Liver (tissue), 9 donors: Measurements from ENCODE around the gene TRIM56. TPM values are rescaled to one million over a fixed set of nuclear protein-coding genes. Genes with fewer than 3 reads are reported as not detected.

ENCODE experiments used
- DNase-seq: peaks from one replicate; pipeline ENCODE4 v3.0.0-alpha.2; 2017; ENCODE audit warnings: low spot score
- H3K27ac ChIP-seq, 2 donors: one replicate each; pipeline ENCODE4 v1.7.0; 2013; ENCODE audit warnings: inconsistent platforms in 2 of 2, low read length in 2 of 2, control low read depth in 1 of 2, low read depth in 1 of 2, mild to moderate bottlenecking in 1 of 2
- H3K27me3 ChIP-seq, 4 donors: one replicate each; pipeline versions ENCODE4 v1.6.1 to v1.7.0; 2013; ENCODE audit warnings: low read length in 3 of 4, inconsistent platforms in 1 of 4, mild to moderate bottlenecking in 1 of 4, moderate library complexity in 1 of 4; ENCODE audit not compliant: control insufficient read depth in 4 of 4, insufficient read depth in 4 of 4
- H3K36me3 ChIP-seq, 4 donors: one replicate each; pipeline versions ENCODE4 v1.6.1 to v1.7.0; 2013; ENCODE audit warnings: low read length in 3 of 4, mild to moderate bottlenecking in 3 of 4, low read depth in 1 of 4, moderate library complexity in 1 of 4; ENCODE audit not compliant: control insufficient read depth in 4 of 4, insufficient read depth in 3 of 4
- H3K4me1 ChIP-seq, 4 donors: one replicate each; pipeline versions ENCODE4 v1.6.1 to v1.7.0; 2013; ENCODE audit warnings: low read length in 3 of 4, mild to moderate bottlenecking in 3 of 4, moderate library complexity in 1 of 4; ENCODE audit not compliant: control insufficient read depth in 4 of 4, insufficient read depth in 4 of 4
- H3K4me3 ChIP-seq, 3 donors: one replicate each; pipeline versions ENCODE4 v1.6.1 to v1.7.0; 2013; ENCODE audit warnings: low read length in 3 of 3, control low read depth in 1 of 3, low read depth in 1 of 3, mild to moderate bottlenecking in 1 of 3
- H3K9ac ChIP-seq, 2 donors: one replicate each; pipeline ENCODE4 v1.7.0; 2013; ENCODE audit warnings: low read length in 2 of 2, mild to moderate bottlenecking in 2 of 2, moderate library complexity in 2 of 2, control low read depth in 1 of 2, low read depth in 1 of 2
- H3K9me3 ChIP-seq, 4 donors: one replicate each; pipeline versions ENCODE4 v1.6.1 to v1.7.0; 2013; ENCODE audit warnings: low read length in 3 of 4; ENCODE audit not compliant: control insufficient read depth in 4 of 4
- GABPA ChIP-seq, 2 donors: IDR thresholded peaks in 1 of 2; conservative IDR thresholded peaks in 1 of 2; 2 replicates each; pipeline ENCODE4 v1.6.1; 2016; ENCODE audit warnings: antibody characterized with exemption in 2 of 2, mild to moderate bottlenecking in 1 of 2, moderate library complexity in 1 of 2
- HNF4A ChIP-seq, 2 donors: conservative IDR thresholded peaks; 2 replicates each; pipeline ENCODE4 v1.6.1; 2016; ENCODE audit warnings: antibody characterized with exemption in 2 of 2, mild to moderate bottlenecking in 2 of 2
- RAD21 ChIP-seq, 2 donors: IDR thresholded peaks; 2 replicates each; pipeline ENCODE4 v1.6.1; 2016; ENCODE audit warnings: antibody characterized with exemption in 2 of 2, mild to moderate bottlenecking in 2 of 2
- RXRA ChIP-seq, 2 donors: IDR thresholded peaks; 2 replicates each; pipeline ENCODE4 v1.6.1; 2017 to 2018; ENCODE audit warnings: antibody characterized with exemption in 2 of 2, mild to moderate bottlenecking in 1 of 2
- SP1 ChIP-seq: IDR thresholded peaks from 2 replicates; pipeline ENCODE4 v1.6.1; 2018; ENCODE audit warnings: antibody characterized with exemption, mild to moderate bottlenecking
- YY1 ChIP-seq: IDR thresholded peaks from 2 replicates; pipeline ENCODE4 v1.6.1; 2016; ENCODE audit warnings: antibody characterized with exemption, mild to moderate bottlenecking
- WGBS: extraction: QIAGEN DNeasy Blood & Tissue Kit; methylation state at CpG from one replicate; pipeline ENCODE4 v1.1.7; 2013; 5-methylcytosine and 5-hydroxymethylcytosine counted together
- polyA plus RNA-seq, 2 donors: library from polyadenylated mRNA; stranded (reverse) in 1 of 2; unstranded in 1 of 2; fragments of 200-250 nt in 1 of 2; fragments of >200 nt in 1 of 2; fragmentation: Nextera tagmentation in 1 of 2; extraction: Ambion mirVana in 1 of 2; gene quantifications; one replicate each; pipeline versions ENCODE4 v1.2.1 to v1.2.3, GENCODE V29; 2013 to 2015
- total RNA-seq, 2 donors: library from RNA; depleted of rRNA; stranded (reverse); fragments of >200 nt; gene quantifications; one replicate each; pipeline ENCODE4 v1.2.3, GENCODE V29; 2014
- TF ChIP-seq, protein P1 (sequence below): fragments of 150-350 bp; IDR thresholded peaks from 2 replicates; pipeline ENCODE4 v1.5.1; 2017; ENCODE audit warnings: improper control_type of control experiment, low read depth, low read length; ENCODE audit not compliant: missing input control
- TF ChIP-seq, protein P2 (sequence below): IDR thresholded peaks from 2 replicates; pipeline ENCODE4 v1.6.1; 2016; ENCODE audit warnings: antibody characterized with exemption
- TF ChIP-seq, protein P3 (sequence below): IDR thresholded peaks from 2 replicates; pipeline ENCODE4 v1.6.1; 2016; ENCODE audit warnings: antibody characterized with exemption, mild to moderate bottlenecking
- TF ChIP-seq, protein P4 (sequence below): IDR thresholded peaks from 2 replicates; pipeline ENCODE4 v1.6.1; 2016; ENCODE audit warnings: antibody characterized with exemption
- donor health status: healthy.
- donor health status: healthy.
- donor health status: healthy.
- donor health status: healthy.
- donor health status: healthy.

TRIM56 gene
- total RNA-seq (10 to 100 TPM in 1 of 2 donors, 1 to 10 TPM in 1; 9.2 to 15.6 TPM), polyA plus RNA-seq (1 to 10 TPM; 4.8 to 6.1 TPM)

DNA sequence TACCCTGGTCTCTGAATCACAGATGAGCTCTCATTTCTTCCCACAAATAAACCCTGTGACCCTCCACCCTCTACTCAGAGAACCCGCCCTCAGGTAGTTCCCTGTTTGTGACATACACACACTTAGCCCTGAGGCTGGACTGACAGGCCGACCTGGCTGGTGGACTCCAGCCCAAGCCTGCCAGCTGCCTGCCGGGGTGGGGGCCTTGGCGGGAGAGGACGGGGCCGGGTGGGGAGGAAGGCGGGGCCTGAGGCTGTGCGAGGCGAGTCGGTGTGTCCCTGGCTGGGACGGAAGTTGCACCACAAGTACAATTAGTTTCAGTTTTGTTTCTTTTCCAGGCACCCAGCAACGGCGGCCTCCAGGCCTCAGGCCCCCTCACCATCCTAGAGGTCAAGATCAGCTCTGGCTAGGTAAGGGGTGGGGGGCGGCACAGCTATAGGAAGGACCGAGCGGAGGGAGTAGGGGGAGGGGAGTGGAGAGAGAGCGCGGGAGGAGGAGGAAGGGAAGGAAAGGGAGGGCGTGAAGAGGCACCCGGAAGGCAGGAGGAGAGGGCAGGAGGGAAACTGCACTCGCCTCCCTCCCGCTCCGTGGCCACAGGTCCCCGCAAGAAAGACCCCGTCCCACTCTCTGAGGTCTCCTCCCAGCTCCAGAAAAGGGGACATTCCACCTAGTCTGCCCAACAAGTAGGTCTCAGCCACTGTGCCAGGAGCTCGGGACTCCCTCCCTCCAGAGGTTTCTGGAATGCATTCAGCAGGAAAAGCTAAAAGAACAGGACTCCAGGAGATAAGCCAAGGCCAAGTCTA lies at the start of gene TRIM56:
TRIM56 (plus strand) TSS at position 320 of the 803 bp plus-strand sequence. CDS start 1,832 bp downstream, outside the sequence.
- H3K9me3 ChIP-seq: no peaks in the 10 kb centered on the region
- peaks cover 10 to 31% (median 17%) of the 10 kb centered on the region in 4 donors for H3K4me1 ChIP-seq
- H3K36me3 ChIP-seq: peaks cover 0 to 25% (median 5%) of the 10 kb centered on the region in 4 donors
- WGBS: under 1% methylated on average over 26 of the region's 26 CpGs
- H3K27me3 ChIP-seq: no peaks in the 10 kb centered on the region
- peak within 1 kb of the TSS; percentile 84 to 86 for H3K9ac ChIP-seq
- TF ChIP-seq HNF4A (conservative IDR thresholded peaks at IDR 0.05): peak; percentile 63 to 80
- TF ChIP-seq RXRA (IDR thresholded peaks at IDR 0.05): peak; percentile 42 to 54
- TF ChIP-seq, protein P1, sequence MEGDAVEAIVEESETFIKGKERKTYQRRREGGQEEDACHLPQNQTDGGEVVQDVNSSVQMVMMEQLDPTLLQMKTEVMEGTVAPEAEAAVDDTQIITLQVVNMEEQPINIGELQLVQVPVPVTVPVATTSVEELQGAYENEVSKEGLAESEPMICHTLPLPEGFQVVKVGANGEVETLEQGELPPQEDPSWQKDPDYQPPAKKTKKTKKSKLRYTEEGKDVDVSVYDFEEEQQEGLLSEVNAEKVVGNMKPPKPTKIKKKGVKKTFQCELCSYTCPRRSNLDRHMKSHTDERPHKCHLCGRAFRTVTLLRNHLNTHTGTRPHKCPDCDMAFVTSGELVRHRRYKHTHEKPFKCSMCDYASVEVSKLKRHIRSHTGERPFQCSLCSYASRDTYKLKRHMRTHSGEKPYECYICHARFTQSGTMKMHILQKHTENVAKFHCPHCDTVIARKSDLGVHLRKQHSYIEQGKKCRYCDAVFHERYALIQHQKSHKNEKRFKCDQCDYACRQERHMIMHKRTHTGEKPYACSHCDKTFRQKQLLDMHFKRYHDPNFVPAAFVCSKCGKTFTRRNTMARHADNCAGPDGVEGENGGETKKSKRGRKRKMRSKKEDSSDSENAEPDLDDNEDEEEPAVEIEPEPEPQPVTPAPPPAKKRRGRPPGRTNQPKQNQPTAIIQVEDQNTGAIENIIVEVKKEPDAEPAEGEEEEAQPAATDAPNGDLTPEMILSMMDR: no peak
- TF ChIP-seq YY1: peak; percentile 48
- TF ChIP-seq RAD21 (IDR thresholded peaks at IDR 0.05): peak in 1 of 2 donors; percentile 14
- TF ChIP-seq SP1: peak; percentile 66
- peak; percentile 39 to 79 for TF ChIP-seq GABPA (IDR thresholded peaks at IDR 0.05 in 1 of 2, conservative IDR thresholded peaks at IDR 0.05 in 1 of 2)
- TF ChIP-seq, protein P2, sequence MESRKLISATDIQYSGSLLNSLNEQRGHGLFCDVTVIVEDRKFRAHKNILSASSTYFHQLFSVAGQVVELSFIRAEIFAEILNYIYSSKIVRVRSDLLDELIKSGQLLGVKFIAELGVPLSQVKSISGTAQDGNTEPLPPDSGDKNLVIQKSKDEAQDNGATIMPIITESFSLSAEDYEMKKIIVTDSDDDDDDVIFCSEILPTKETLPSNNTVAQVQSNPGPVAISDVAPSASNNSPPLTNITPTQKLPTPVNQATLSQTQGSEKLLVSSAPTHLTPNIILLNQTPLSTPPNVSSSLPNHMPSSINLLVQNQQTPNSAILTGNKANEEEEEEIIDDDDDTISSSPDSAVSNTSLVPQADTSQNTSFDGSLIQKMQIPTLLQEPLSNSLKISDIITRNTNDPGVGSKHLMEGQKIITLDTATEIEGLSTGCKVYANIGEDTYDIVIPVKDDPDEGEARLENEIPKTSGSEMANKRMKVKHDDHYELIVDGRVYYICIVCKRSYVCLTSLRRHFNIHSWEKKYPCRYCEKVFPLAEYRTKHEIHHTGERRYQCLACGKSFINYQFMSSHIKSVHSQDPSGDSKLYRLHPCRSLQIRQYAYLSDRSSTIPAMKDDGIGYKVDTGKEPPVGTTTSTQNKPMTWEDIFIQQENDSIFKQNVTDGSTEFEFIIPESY: no peak
- peak; percentile 82 for DNase-seq
- peak within 1 kb of the TSS; percentile 64 to 81 (median 79) for H3K4me3 ChIP-seq
- peak within 1 kb of the TSS; percentile 87 to 95 for H3K27ac ChIP-seq

GRCh38 chr7:101035941-101036340 lies 49.3 kb upstream of the TRIM56 start:
- Histone ChIP-seq H3K27ac (no peak overlapping the region), H3K4me1 (no peaks in the 10 kb centered on the region), H3K36me3 (no peaks in the 10 kb centered on the region), H3K9ac (no peak overlapping the region), H3K9me3 (no peaks in the 10 kb centered on the region), H3K4me3 (no peak overlapping the region), H3K27me3 (peaks cover 0 to 2% (median 0%) of the 10 kb centered on the region in 4 donors)
- TF ChIP-seq, protein P3, sequence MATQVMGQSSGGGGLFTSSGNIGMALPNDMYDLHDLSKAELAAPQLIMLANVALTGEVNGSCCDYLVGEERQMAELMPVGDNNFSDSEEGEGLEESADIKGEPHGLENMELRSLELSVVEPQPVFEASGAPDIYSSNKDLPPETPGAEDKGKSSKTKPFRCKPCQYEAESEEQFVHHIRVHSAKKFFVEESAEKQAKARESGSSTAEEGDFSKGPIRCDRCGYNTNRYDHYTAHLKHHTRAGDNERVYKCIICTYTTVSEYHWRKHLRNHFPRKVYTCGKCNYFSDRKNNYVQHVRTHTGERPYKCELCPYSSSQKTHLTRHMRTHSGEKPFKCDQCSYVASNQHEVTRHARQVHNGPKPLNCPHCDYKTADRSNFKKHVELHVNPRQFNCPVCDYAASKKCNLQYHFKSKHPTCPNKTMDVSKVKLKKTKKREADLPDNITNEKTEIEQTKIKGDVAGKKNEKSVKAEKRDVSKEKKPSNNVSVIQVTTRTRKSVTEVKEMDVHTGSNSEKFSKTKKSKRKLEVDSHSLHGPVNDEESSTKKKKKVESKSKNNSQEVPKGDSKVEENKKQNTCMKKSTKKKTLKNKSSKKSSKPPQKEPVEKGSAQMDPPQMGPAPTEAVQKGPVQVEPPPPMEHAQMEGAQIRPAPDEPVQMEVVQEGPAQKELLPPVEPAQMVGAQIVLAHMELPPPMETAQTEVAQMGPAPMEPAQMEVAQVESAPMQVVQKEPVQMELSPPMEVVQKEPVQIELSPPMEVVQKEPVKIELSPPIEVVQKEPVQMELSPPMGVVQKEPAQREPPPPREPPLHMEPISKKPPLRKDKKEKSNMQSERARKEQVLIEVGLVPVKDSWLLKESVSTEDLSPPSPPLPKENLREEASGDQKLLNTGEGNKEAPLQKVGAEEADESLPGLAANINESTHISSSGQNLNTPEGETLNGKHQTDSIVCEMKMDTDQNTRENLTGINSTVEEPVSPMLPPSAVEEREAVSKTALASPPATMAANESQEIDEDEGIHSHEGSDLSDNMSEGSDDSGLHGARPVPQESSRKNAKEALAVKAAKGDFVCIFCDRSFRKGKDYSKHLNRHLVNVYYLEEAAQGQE: no peak
- TF ChIP-seq, protein P4, sequence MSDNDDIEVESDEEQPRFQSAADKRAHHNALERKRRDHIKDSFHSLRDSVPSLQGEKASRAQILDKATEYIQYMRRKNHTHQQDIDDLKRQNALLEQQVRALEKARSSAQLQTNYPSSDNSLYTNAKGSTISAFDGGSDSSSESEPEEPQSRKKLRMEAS: no peak
- TF ChIP-seq RXRA (IDR thresholded peaks at IDR 0.05): no peak
- WGBS: 62% methylated on average over 4 of the region's 4 CpGs
- no peak for DNase-seq
